HG03457 (cell line): ENCODE measurements around the gene TBC1D28.
A peak's percentile ranks its signal among the peaks of the same experiment; 100 is the strongest.
"Not testable (repeated sequence)": the region's sequence is repeated elsewhere in the genome, so short reads cannot be mapped to it uniquely, and the experiment has no call there.

Experiments used
- ATAC-seq: cut with Tn5 transposase; IDR thresholded peaks from one replicate; pipeline ENCODE4 v1.9.1; 2021; ENCODE audit warnings: moderate number of reproducible peaks; ENCODE audit not compliant: unreplicated experiment

TBC1D28 gene

GRCh38 chr17:18644291-18644690 is at the start of gene TBC1D28:
Gene TBC1D28, minus strand, starts transcription at chr17:18644391. Its CDS starts 3,039 bp downstream, at chr17:18641352.
- not testable (repeated sequence) for ATAC-seq

DNA sequence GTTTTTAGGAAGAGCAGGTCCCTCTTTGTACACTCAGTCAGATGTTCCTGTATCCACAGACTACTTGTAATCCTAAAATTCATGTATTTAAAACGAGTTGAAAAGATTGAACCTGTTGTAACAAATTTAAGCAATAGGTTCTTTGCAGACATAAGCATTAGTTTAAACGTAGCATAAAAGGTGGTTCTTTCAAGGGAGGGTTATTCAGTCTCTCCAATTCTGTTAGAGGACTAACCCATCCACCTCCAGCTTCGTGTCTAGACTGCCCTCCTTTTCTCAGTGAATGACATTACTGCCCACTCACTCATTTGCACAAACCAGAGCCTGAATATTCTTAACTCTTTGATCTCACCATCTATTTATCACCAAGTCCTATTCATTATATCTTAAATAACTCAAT is 38.5 kb upstream of the TBC1D28 start:
- not testable (repeated sequence) for ATAC-seq

DNA sequence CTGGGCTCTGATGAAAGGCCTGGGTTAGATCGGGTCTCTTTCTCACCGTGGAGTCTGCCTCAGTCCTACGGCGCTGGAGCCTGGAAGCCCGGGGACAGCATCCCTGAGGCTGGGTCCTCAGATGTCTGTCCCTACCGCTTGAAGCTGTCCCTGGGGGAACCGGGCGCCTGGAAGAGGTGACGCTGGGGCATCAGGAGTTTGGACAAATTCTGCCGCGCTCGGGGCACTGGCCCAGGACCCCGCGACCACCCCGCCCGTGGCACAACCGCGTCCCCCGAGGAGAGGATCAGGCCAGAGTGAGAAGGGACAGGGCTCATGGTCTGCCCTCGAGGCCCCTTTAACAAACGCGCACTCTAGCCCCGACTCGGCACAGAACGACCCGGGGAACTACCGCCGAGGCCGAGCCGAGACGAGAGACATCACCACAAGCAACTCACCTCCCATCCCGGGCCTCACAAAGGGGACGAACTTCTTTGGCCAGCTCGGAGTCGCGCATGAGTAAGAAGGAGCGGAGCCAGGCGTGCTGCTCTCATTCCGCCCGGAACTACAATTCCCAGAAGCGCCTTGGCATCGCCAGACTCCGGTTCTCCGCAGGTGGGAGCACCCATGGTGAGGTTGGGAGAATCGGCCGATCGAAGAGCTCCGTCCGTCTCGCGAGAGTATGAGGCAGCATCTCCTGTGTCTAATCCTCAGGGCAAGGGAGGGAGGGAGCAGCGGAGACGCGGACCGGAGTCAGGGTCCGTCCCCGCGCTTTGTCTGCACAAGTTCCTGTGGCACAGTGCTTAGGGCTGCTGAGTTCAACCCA is 37.8 kb upstream of the TBC1D28 start, which contains the start of gene FOXO3B:
Gene FOXO3B (minus strand): TSS at position 548 of the 805 bp plus-strand sequence. CDS start 663 bp downstream, outside the sequence.
- peak; percentile 71 for ATAC-seq

DNA sequence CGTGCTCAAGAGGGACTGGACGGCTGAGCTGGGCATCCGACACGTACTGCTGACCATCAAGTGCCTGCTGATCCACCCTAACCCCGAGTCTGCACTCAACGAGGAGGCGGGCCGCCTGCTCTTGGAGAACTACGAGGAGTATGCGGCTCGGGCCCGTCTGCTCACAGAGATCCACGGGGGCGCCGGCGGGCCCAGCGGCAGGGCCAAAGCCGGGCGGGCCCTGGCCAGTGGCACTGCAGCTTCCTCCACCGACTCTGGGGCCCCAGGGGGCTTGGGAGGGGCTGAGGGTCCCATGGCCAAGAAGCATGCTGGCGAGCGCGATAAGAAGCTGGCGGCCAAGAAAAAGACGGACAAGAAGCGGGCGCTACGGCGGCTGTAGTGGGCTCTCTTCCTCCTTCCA is 33.2 kb upstream of the TBC1D28 start:
- ATAC-seq = not testable (repeated sequence)

GRCh38 chr17:18676928-18677327 is 32.7 kb upstream of the TBC1D28 start:
- not testable (repeated sequence) for ATAC-seq

- ATAC-seq = not testable (repeated sequence)
These were observed 28.4 kb upstream of the TBC1D28 start for GRCh38 chr17:18672395-18673227.

DNA sequence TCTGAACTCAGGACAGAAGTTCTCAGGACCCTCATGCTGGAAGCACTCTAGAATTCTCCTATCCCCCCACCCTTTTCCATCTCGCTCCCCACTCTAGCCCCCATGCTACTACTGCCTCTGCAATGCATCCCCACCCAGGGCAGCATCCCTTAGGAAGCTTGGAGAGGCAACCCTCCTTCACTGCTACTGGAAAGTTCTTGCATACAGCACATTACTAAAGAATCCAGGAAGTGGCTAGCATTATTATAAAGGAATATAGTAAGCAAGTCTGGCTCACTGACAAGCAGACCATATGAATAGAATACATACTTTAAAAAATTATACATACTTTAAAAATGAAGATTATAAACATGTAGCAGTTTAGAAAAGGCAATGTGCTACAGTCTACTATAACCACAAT is 24.4 kb upstream of the TBC1D28 start:
- not testable (repeated sequence) for ATAC-seq

- not testable (repeated sequence) for ATAC-seq
These were observed 23.3 kb upstream of the TBC1D28 start for GRCh38 chr17:18667535-18667934.

DNA sequence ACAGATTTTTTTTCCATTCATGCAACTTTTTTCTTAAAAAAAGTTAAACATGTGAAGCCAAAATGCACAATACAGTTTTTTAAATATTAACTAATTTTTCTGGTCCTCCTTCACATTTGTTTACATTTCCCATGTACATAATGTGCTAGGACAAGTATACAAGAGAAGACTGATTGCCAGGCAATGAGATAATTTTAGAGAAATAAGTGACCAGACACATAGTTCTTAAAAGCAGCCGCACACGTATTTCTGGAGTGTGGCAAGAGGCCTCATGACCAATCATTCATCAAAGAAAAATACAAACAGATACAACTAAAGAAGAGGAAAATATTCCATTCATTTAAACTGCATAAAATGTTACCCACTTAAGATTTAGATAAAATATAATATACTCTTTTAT is 22.1 kb upstream of the TBC1D28 start:
- not testable (repeated sequence) for ATAC-seq

DNA sequence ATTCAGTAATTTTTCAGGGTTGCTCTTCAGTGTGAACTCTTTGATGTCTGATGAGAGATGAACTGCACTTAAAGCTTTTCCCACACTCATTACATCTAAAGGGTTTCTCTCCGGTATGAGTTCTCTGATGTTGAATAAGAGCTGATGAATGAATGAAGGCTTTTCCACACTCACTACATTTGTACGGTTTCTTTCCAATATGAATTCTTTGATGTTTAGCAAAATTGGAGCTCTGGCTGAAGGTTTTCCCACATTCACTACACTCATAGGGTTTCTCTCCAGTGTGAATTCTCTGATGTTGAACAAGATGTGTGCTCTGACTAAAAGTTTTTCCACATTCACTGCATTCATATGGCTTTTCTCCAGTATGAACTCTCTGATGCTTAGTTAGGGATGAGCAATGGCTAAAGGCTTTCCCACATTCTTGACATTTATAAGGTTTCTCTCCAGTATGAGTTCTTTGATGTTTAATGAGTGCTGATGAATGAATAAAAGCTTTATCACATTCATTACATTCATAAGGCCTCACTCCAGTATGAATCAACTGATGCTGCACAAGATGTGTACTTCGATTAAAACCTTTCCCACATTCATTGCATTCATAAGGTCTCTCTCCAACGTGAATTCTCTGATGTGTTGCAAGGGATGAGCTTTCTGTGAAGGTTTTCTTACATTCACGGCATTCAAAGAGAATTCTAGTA is 17.9 kb upstream of the TBC1D28 start:
- not testable (repeated sequence) for ATAC-seq

GRCh38 chr17:18650094-18650493 is 5.9 kb upstream of the TBC1D28 start:
- ATAC-seq = not testable (repeated sequence)

- ATAC-seq = not testable (repeated sequence)
These were observed 1.1 kb downstream of the TBC1D28 start for GRCh38 chr17:18643124-18643523.

GRCh38 chr17:18638357-18638756 is 5.8 kb downstream of the TBC1D28 start:
- not testable (repeated sequence) for ATAC-seq

- ATAC-seq = not testable (repeated sequence)
These were observed 8.0 kb downstream of the TBC1D28 start for GRCh38 chr17:18636237-18636636.

GRCh38 chr17:18635773-18636172 is 8.4 kb downstream of the TBC1D28 start:
- not testable (repeated sequence) for ATAC-seq

GRCh38 chr17:18634550-18635263 is 9.5 kb downstream of the TBC1D28 start:
- ATAC-seq = not testable (repeated sequence)

DNA sequence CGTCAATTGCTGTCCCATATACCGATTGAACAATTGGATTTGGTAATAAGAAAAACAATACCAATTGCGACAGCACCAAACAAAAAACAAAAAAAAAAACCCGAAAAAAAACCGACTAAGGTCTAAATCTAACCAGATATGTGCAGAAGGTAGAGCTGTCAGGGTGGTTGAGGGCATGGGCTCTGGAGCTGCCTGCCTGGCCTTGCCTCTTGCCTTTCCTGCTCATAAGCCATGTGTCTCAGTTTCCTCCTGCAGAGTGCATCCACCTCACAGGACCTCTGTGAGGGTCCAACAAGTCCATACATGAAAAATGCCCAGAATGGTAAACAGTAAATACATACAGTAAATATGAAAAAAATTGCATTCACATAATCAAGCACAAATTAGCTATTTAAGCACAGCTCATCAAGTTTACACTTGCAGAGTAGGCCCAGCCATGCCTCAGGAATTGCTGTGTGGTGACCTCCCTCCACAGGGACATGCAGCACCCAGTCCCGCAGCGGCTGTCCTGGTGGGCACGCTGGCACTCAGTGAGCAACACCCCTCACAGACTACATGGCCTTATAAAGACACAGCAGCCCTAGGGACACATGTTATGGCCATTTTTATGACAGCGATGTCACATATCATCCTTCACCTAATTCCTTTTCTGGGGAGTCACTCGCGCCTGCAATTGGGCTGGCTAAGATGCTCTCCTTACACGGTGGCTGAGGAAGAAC is 17.9 kb downstream of the TBC1D28 start:
- ATAC-seq = no peak

DNA sequence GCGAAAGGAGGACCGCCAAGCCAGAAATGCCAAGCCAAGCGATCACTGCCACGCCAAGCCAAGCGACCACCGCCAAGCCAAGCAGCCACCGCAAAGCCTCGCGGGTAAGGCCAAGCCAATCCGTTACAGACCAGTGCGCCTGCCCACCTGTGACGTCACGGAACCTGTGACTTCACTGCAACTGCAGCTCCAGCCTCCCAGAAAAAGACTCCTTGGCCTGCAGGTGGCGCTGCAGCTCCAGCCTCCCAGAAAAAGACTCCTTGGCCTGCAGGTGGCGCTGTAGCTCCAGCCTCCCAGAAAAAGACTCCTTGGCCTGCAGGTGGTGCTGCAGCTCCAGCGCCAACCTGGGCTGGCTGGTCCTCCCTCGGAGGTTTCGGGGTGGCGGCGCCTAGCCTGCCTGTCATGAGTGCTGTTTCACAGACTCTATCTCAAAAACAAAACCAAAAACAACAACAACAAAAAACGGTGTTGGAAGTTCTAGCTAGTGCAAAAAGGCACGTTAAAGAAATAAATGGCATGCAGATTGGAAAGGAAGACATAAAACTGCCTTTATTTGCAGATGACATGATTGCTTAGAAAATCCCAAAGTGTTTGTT is 18.6 kb downstream of the TBC1D28 start:
- peak; percentile 58 for ATAC-seq

GRCh38 chr17:18624862-18625501 is 19.2 kb downstream of the TBC1D28 start:
- ATAC-seq = not testable (repeated sequence)
